HG02571 (cell line): ENCODE data around the gene CEP72.
A peak's percentile ranks its signal among the peaks of the same experiment; 100 is the strongest.
"Not testable (repeated sequence)": the region's sequence is repeated elsewhere in the genome, so short reads cannot be mapped to it uniquely, and the experiment has no call there.

Experiments used
- ATAC-seq: cut with Tn5 transposase; IDR thresholded peaks from one replicate; pipeline ENCODE4 v1.9.1; 2021; ENCODE audit warnings: mild to moderate bottlenecking, moderate library complexity; ENCODE audit not compliant: unreplicated experiment

CEP72 gene

GRCh38 chr5:611731-612486 lies at the start of gene CEP72:
Gene CEP72, plus strand, starts transcription at chr5:612340. Its CDS starts 22 bp downstream, at chr5:612362.
- peak; percentile 87 for ATAC-seq

- ATAC-seq: no peak
These were observed 46.2 kb upstream of the CEP72 start for GRCh38 chr5:565782-566440.

GRCh38 chr5:566636-567309 lies 45.4 kb upstream of the CEP72 start:
- ATAC-seq: no peak

- no peak for ATAC-seq
These were observed 44.5 kb upstream of the CEP72 start for GRCh38 chr5:567664-568060.

GRCh38 chr5:568061-568781 lies 43.9 kb upstream of the CEP72 start:
- ATAC-seq: no peak

- no peak for ATAC-seq
These were observed 43.3 kb upstream of the CEP72 start for GRCh38 chr5:568809-569208.

GRCh38 chr5:569358-569867 lies 42.7 kb upstream of the CEP72 start:
- ATAC-seq: no peak

GRCh38 chr5:569868-570361 lies 42.2 kb upstream of the CEP72 start:
- no peak for ATAC-seq

- ATAC-seq: no peak
These were observed 41.7 kb upstream of the CEP72 start for GRCh38 chr5:570446-570845.

GRCh38 chr5:570886-571285 lies 41.3 kb upstream of the CEP72 start:
- ATAC-seq: no peak

GRCh38 chr5:571791-572190 lies 40.3 kb upstream of the CEP72 start:
- ATAC-seq: no peak

GRCh38 chr5:572398-573019 lies 39.6 kb upstream of the CEP72 start:
- ATAC-seq: no peak

- ATAC-seq: no peak
These were observed 38.9 kb upstream of the CEP72 start for GRCh38 chr5:573206-573605.

- no peak for ATAC-seq
These were observed 38.2 kb upstream of the CEP72 start for GRCh38 chr5:573976-574375.

- no peak for ATAC-seq
These were observed 37.2 kb upstream of the CEP72 start for GRCh38 chr5:574906-575305.

- ATAC-seq: no peak
These were observed 36.5 kb upstream of the CEP72 start for GRCh38 chr5:575636-576035.

- not testable (repeated sequence) for ATAC-seq
These were observed 34.9 kb upstream of the CEP72 start for GRCh38 chr5:577214-577613.

- ATAC-seq: no peak
These were observed 34.3 kb upstream of the CEP72 start for GRCh38 chr5:577800-578199.

GRCh38 chr5:579211-579610 lies 32.9 kb upstream of the CEP72 start:
- ATAC-seq: no peak

- ATAC-seq: no peak
These were observed 32.3 kb upstream of the CEP72 start for GRCh38 chr5:579746-580366.
